Astrocyte (in vitro differentiated cells and primary cell): ENCODE results near the gene PKNOX1. TPM values are rescaled to one million over a fixed set of nuclear protein-coding genes. Genes with fewer than 3 reads are reported as not detected.
"Not testable (repeated sequence)": the region's sequence is repeated elsewhere in the genome, so short reads cannot be mapped to it uniquely, and the experiment has no call there.

Experiments
- DNase-seq: peaks from one replicate; pipeline ENCODE4 v3.0.0-alpha.2; 2010; ENCODE audit warnings: low read depth
- FAIRE-seq: peaks from 2 replicates; lab custom pipeline; 2011; peaks lifted over from hg19 to GRCh38; lab: Jason Lieb, UNC
- H2AFZ ChIP-seq: 2 replicates; pipeline ENCODE4 v1.6.0; 2012; ENCODE audit warnings: low read depth, low read length, inconsistent platforms
- H3K27ac ChIP-seq: 2 replicates; pipeline ENCODE4 v1.5.1; 2011; ENCODE audit warnings: low read depth, low read length, inconsistent platforms
- H3K27me3 ChIP-seq: 2 replicates; pipeline ENCODE4 v1.6.0; 2011; ENCODE audit warnings: low read length, inconsistent platforms; ENCODE audit not compliant: insufficient read depth
- H3K36me3 ChIP-seq: 2 replicates; pipeline ENCODE4 v1.5.1; 2011; ENCODE audit warnings: low read length, inconsistent platforms; ENCODE audit not compliant: insufficient read depth
- H3K4me1 ChIP-seq: 2 replicates; pipeline ENCODE4 v1.5.1; 2011; ENCODE audit warnings: low read length, inconsistent platforms; ENCODE audit not compliant: insufficient read depth
- H3K4me2 ChIP-seq: 2 replicates; pipeline ENCODE4 v1.6.0; 2012; ENCODE audit warnings: low read length, inconsistent platforms
- H3K4me3 ChIP-seq: 2 replicates; pipeline ENCODE4 v1.5.1; 2011; ENCODE audit warnings: low read depth, mild to moderate bottlenecking, low read length, inconsistent platforms; ENCODE audit not compliant: insufficient read depth
- H3K79me2 ChIP-seq: 2 replicates; pipeline ENCODE4 v1.6.0; 2012; ENCODE audit warnings: mild to moderate bottlenecking, low read length, inconsistent platforms; ENCODE audit not compliant: insufficient read depth
- H3K9ac ChIP-seq: 2 replicates; pipeline ENCODE4 v1.6.0; 2012; ENCODE audit warnings: mild to moderate bottlenecking, low read length, inconsistent platforms
- H3K9me3 ChIP-seq: 2 replicates; pipeline ENCODE4 v1.5.1; 2012; ENCODE audit warnings: low read depth, mild to moderate bottlenecking, low read length, inconsistent platforms; ENCODE audit not compliant: insufficient read depth
- H4K20me1 ChIP-seq: 2 replicates; pipeline ENCODE4 v1.6.0; 2012; ENCODE audit warnings: low read length, inconsistent platforms; ENCODE audit not compliant: insufficient read depth
- H3K27ac Mint-ChIP-seq: one replicate; pipeline ENCODE4 v1.8.0; 2021; ENCODE audit warnings: mild to moderate bottlenecking, mixed read lengths; ENCODE audit not compliant: unreplicated experiment
- H3K27me3 Mint-ChIP-seq: one replicate; pipeline ENCODE4 v1.8.0; 2021; ENCODE audit warnings: low read depth, mixed read lengths; ENCODE audit not compliant: unreplicated experiment
- H3K36me3 Mint-ChIP-seq: one replicate; pipeline ENCODE4 v1.8.0; 2021; ENCODE audit warnings: low read depth, mixed read lengths; ENCODE audit not compliant: unreplicated experiment
- H3K4me1 Mint-ChIP-seq: one replicate; pipeline ENCODE4 v1.8.0; 2021; ENCODE audit warnings: low read depth, mixed read lengths; ENCODE audit not compliant: unreplicated experiment
- H3K4me3 Mint-ChIP-seq: one replicate; pipeline ENCODE4 v1.8.0; 2021; ENCODE audit warnings: mild to moderate bottlenecking, moderate library complexity, mixed read lengths; ENCODE audit not compliant: unreplicated experiment
- H3K9me3 Mint-ChIP-seq: one replicate; pipeline ENCODE4 v1.8.0; 2021; ENCODE audit warnings: mild to moderate bottlenecking, mixed read lengths; ENCODE audit not compliant: unreplicated experiment
- EZH2 ChIP-seq: IDR thresholded peaks from 2 replicates; pipeline ENCODE4 v1.6.1; 2012; ENCODE audit warnings: mild to moderate bottlenecking, low read length, inconsistent platforms; ENCODE audit not compliant: insufficient read depth
- total RNA-seq: library from RNA; stranded (reverse); gene quantifications from 2 replicates; pipeline ENCODE4 v1.2.1, GENCODE V29; 2021
- TF ChIP-seq, protein P1 (sequence below): IDR thresholded peaks from 2 replicates; pipeline ENCODE4 v1.5.1; 2011; ENCODE audit warnings: low read depth, mild to moderate bottlenecking, inconsistent platforms, low read length, moderate library complexity; ENCODE audit not compliant: insufficient read depth

Gene PKNOX1
- total RNA-seq, 1 donor from 2014 or later, result 11.2 TPM

DNA sequence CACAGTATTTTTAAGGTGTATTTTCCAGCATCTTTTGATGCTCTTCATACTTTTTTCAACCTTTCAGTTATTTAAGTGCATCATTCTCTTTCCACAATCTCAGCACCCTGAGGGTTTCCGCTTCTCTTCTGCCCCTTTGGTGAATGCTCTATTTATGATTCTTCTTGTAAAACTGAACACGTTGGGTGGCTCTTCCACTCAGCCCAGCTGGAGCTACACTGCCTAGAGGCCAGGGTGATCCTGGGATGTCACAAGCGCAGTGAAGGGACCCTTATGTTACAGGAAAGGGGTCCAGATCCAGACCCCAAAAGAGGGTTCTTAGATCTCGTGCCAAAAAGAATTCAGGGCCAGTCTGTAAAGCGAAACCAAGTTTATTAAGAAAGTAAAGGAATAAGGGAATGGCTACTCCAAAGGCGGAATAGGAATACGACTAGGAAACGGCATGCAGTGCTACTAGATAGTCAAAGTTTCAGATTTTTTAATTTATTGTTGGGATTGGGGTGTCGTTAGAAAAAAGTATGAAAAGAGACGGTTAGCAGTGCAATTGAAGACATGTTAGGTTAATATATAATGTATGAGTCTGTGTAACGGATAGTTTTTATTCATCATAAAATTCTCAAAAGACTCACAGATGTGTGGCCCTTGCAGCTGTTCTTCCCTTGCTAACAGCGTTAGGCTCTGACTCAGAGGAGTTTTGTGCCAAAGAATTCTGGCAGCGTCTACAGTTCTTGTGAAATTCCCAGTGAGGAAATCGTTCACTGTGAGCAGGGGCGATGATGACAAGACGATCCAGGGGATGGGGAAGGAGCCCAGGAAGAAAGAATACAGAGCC, 34.6 kb upstream of the PKNOX1 start:
- Mint-ChIP-seq H3K4me3 (peak overlapping the region; percentile 61), H3K9me3 (peaks cover 2% of the 10 kb centered on the region), H3K27me3 (no peaks in the 10 kb centered on the region), H3K36me3 (peaks cover 2% of the 10 kb centered on the region), H3K4me1 (peaks cover 16% of the 10 kb centered on the region), H3K27ac (peak overlapping the region; percentile 60)
- Histone ChIP-seq H3K9me3 (no peaks in the 10 kb centered on the region), H3K9ac (no peak overlapping the region), H4K20me1 (no peaks in the 10 kb centered on the region), H3K4me3 (peak overlapping the region; percentile 3), H3K79me2 (no peaks in the 10 kb centered on the region), H3K27me3 (no peaks in the 10 kb centered on the region), H2AFZ (no peak overlapping the region), H3K4me2 (peak overlapping the region; percentile 50), H3K27ac (no peak overlapping the region), H3K36me3 (no peaks in the 10 kb centered on the region), H3K4me1 (peaks cover 8% of the 10 kb centered on the region)
- DNase-seq, result peak; percentile 94
- peak; percentile 39 for FAIRE-seq
- TF ChIP-seq EZH2, result no peak
- TF ChIP-seq, protein P1, sequence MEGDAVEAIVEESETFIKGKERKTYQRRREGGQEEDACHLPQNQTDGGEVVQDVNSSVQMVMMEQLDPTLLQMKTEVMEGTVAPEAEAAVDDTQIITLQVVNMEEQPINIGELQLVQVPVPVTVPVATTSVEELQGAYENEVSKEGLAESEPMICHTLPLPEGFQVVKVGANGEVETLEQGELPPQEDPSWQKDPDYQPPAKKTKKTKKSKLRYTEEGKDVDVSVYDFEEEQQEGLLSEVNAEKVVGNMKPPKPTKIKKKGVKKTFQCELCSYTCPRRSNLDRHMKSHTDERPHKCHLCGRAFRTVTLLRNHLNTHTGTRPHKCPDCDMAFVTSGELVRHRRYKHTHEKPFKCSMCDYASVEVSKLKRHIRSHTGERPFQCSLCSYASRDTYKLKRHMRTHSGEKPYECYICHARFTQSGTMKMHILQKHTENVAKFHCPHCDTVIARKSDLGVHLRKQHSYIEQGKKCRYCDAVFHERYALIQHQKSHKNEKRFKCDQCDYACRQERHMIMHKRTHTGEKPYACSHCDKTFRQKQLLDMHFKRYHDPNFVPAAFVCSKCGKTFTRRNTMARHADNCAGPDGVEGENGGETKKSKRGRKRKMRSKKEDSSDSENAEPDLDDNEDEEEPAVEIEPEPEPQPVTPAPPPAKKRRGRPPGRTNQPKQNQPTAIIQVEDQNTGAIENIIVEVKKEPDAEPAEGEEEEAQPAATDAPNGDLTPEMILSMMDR, result no peak

DNA sequence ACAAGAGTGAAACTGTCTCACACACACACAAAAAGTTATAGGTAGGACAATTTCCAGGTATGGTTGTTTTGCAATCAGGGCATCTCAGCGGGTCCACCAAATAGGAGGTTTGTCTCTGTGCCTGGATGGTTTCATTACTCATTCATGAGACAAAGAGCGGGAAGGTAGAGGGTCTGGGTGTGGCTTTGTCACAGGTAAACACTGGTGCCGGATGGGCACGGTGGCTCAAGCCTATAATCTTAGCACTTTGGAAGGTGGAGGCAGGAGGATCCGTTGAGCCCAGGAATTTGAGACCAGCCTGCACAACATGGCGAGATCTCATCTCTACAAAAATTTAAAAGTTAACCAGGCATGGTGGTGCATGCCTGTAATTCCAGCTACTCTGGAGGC, 32.7 kb upstream of the PKNOX1 start:
- Mint-ChIP-seq H3K27me3 (no peaks in the 10 kb centered on the region), H3K4me3 (no peak overlapping the region), H3K9me3 (peaks cover 2% of the 10 kb centered on the region), H3K36me3 (peaks cover 2% of the 10 kb centered on the region), H3K4me1 (peaks cover 14% of the 10 kb centered on the region), H3K27ac (no peak overlapping the region)
- H2AFZ ChIP-seq, result no peak overlapping the region
- no peaks in the 10 kb centered on the region for H4K20me1 ChIP-seq
- H3K4me3 ChIP-seq, result no peak overlapping the region
- no peak overlapping the region for H3K9ac ChIP-seq
- FAIRE-seq (no peak), DNase-seq (no peak)
- peaks cover 8% of the 10 kb centered on the region for H3K4me1 ChIP-seq
- no peak for TF ChIP-seq EZH2
- no peaks in the 10 kb centered on the region for H3K79me2 ChIP-seq
- no peak overlapping the region for H3K27ac ChIP-seq
- H3K9me3 ChIP-seq, result no peaks in the 10 kb centered on the region
- H3K4me2 ChIP-seq, result no peak overlapping the region
- H3K27me3 ChIP-seq, result no peaks in the 10 kb centered on the region
- H3K36me3 ChIP-seq, result no peaks in the 10 kb centered on the region

DNA sequence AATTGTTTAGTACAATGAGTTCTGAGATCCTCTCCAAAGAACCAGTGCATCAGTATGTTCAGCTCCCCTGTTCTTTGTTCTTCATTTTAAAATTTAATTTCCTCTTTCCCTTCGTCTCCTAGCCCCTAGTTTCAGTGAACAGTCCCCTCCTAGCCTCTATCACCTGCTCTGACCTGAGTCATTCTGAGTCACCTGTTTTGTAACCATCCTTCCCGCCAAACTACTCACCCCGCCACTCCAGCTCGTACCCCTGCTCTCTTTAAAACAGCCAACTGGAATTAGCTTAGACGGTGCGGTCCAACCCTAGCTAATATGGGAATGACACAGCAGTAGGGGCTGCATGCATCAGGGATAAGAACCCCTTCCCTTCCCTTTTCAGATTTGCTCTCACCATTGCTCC, 32.1 kb upstream of the PKNOX1 start:
- FAIRE-seq, result no peak
- Histone ChIP-seq H3K4me1 (peaks cover 8% of the 10 kb centered on the region), H3K4me3 (no peak overlapping the region), H3K27ac (no peak overlapping the region), H3K36me3 (no peaks in the 10 kb centered on the region), H4K20me1 (no peaks in the 10 kb centered on the region), H3K9me3 (no peaks in the 10 kb centered on the region), H2AFZ (no peak overlapping the region), H3K27me3 (no peaks in the 10 kb centered on the region), H3K79me2 (no peaks in the 10 kb centered on the region), H3K4me2 (no peak overlapping the region), H3K9ac (no peak overlapping the region)
- DNase-seq, result no peak
- Mint-ChIP-seq H3K36me3 (peaks cover 2% of the 10 kb centered on the region), H3K4me1 (peaks cover 9% of the 10 kb centered on the region), H3K27ac (no peak overlapping the region), H3K27me3 (no peaks in the 10 kb centered on the region), H3K9me3 (peaks cover 2% of the 10 kb centered on the region), H3K4me3 (no peak overlapping the region)
- TF ChIP-seq, protein P1, result no peak
- TF ChIP-seq EZH2, result no peak

DNA sequence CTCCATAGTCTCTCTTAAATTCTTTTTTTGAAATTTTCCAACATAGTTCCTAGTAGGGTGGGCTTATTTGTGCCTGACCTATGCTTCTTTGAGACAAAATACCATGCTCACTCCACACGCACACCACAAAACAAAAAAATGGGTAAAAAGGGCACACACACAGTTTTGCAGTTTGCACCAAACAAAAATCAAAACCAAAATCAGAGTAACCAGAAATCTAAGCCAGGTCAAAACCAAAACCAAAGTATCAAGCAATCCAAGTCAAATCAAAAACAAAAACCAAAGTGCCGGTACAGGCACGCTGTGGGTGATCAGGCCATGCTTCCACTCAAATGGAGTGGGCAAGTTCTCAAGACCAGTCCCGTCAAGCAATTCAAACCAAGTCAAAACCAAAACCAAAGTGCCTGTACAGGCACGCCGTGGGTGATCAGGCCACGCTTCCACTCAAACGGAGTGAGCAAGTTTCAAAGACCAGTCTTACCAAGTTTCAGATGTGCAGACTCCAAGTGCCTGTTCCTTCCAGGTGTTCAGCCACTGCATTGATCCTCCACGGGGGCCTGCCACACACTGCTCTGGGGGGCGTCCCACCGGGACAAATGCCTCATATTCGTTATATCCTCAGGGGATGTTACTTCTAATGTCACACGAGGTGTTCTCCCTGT, 25.1 kb upstream of the PKNOX1 start:
- not testable (repeated sequence) for DNase-seq, H3K4me2 ChIP-seq, H3K36me3 ChIP-seq, H3K4me3 Mint-ChIP-seq, H3K79me2 ChIP-seq, H3K9me3 ChIP-seq, H3K27ac ChIP-seq, H3K4me1 ChIP-seq, H3K27ac Mint-ChIP-seq, H2AFZ ChIP-seq, H3K27me3 Mint-ChIP-seq, H3K9ac ChIP-seq, H3K36me3 Mint-ChIP-seq, H3K4me1 Mint-ChIP-seq, H3K9me3 Mint-ChIP-seq, H3K4me3 ChIP-seq, H3K27me3 ChIP-seq, FAIRE-seq, H4K20me1 ChIP-seq
